ENCODE results near the gene CCL8.

GRCh38 chr17:34370376-34370996 is 51.3 kb downstream of the CCL8 start:
- TF ChIP-seq CTCF (IDR thresholded peaks at IDR 0.05) (no peak), POLR2A (IDR thresholded peaks at IDR 0.05) (no peak), POLR2AphosphoS5 (IDR thresholded peaks at IDR 0.05) (no peak)
